GM18907 (cell line): ENCODE measurements around the gene MR1.

ENCODE experiments used
- ATAC-seq: cut with Tn5 transposase; IDR thresholded peaks from one replicate; pipeline ENCODE4 v1.9.1; 2021; ENCODE audit warnings: mild to moderate bottlenecking, moderate library complexity; ENCODE audit not compliant: unreplicated experiment

MR1 gene

GRCh38 chr1:181061891-181062835 lies 28.4 kb downstream of the MR1 start:
- ATAC-seq: peak; percentile 88

- ATAC-seq: peak; percentile 69
These were observed 29.1 kb downstream of the MR1 start for GRCh38 chr1:181062836-181063428.

- no peak for ATAC-seq
These were observed 30.3 kb downstream of the MR1 start for GRCh38 chr1:181064011-181064623.

- ATAC-seq: no peak
These were observed 30.9 kb downstream of the MR1 start for GRCh38 chr1:181064702-181065101.

- ATAC-seq: no peak
These were observed 39.9 kb downstream of the MR1 start for GRCh38 chr1:181073638-181074037.

GRCh38 chr1:181075766-181076350 lies 42.1 kb downstream of the MR1 start:
- ATAC-seq: no peak

- ATAC-seq: no peak
These were observed 43.1 kb downstream of the MR1 start for GRCh38 chr1:181076852-181077251.

GRCh38 chr1:181077576-181078242 lies 43.9 kb downstream of the MR1 start:
- no peak for ATAC-seq

GRCh38 chr1:181079382-181079781 lies 45.6 kb downstream of the MR1 start:
- ATAC-seq: peak; percentile 36

GRCh38 chr1:181079920-181080319 lies 46.1 kb downstream of the MR1 start:
- ATAC-seq: no peak

GRCh38 chr1:181080556-181080955 lies 46.8 kb downstream of the MR1 start:
- ATAC-seq: no peak

GRCh38 chr1:181081395-181081794 lies 47.6 kb downstream of the MR1 start:
- ATAC-seq: no peak

- ATAC-seq: peak; percentile 39
These were observed 50.2 kb downstream of the MR1 start for GRCh38 chr1:181083842-181084605.

GRCh38 chr1:181084606-181084969 lies 50.8 kb downstream of the MR1 start:
- ATAC-seq: no peak

GRCh38 chr1:181086091-181086490 lies 52.3 kb downstream of the MR1 start:
- ATAC-seq: no peak

- ATAC-seq: no peak
These were observed 53.1 kb downstream of the MR1 start for GRCh38 chr1:181086926-181087325.

GRCh38 chr1:181087400-181087901 lies 53.7 kb downstream of the MR1 start:
- ATAC-seq: no peak

GRCh38 chr1:181088079-181089016 lies 54.6 kb downstream of the MR1 start, which contains the start of gene IER5:
Gene IER5, plus strand, starts transcription at chr1:181088700. Its CDS starts 203 bp downstream, at chr1:181088903.
- peak; percentile 76 for ATAC-seq
